ENCODE measurements around the gene PSMB1.
"Not testable (repeated sequence)": the region's sequence is repeated elsewhere in the genome, so short reads cannot be mapped to it uniquely, and the experiment has no call there.

- TF ChIP-seq, protein P1, sequence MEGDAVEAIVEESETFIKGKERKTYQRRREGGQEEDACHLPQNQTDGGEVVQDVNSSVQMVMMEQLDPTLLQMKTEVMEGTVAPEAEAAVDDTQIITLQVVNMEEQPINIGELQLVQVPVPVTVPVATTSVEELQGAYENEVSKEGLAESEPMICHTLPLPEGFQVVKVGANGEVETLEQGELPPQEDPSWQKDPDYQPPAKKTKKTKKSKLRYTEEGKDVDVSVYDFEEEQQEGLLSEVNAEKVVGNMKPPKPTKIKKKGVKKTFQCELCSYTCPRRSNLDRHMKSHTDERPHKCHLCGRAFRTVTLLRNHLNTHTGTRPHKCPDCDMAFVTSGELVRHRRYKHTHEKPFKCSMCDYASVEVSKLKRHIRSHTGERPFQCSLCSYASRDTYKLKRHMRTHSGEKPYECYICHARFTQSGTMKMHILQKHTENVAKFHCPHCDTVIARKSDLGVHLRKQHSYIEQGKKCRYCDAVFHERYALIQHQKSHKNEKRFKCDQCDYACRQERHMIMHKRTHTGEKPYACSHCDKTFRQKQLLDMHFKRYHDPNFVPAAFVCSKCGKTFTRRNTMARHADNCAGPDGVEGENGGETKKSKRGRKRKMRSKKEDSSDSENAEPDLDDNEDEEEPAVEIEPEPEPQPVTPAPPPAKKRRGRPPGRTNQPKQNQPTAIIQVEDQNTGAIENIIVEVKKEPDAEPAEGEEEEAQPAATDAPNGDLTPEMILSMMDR (IDR thresholded peaks at IDR 0.05; ENCODE audit: insufficient read depth, low read length) = not testable (repeated sequence)
- TF ChIP-seq GABPA (IDR thresholded peaks at IDR 0.05; ENCODE audit: low read depth); REST (IDR thresholded peaks at IDR 0.05; ENCODE audit: insufficient replicate concordance, low read depth); POLR2AphosphoS5 (IDR thresholded peaks at IDR 0.05; ENCODE audit: low read depth): not testable (repeated sequence)
Observed at GRCh38 chr6:170527995-170528394, 25.1 kb downstream of the PSMB1 start.
